ENCODE measurements around the gene ASCC1. TPM values are rescaled to one million over a fixed set of nuclear protein-coding genes. Genes with fewer than 3 reads are reported as not detected.

The ASCC1 gene
- total and polyA plus RNA-seq, 2 of the 4 experiments (the other 2 are of a cell fraction) = 15.9 to 21.0 TPM

GRCh38 chr10:72175149-72175548 lies 40.9 kb downstream of the ASCC1 start:
- ChIA-PET POLR2A (ENCODE audit: unreplicated experiment) (no interaction called here), CTCF (interaction anchor here (0.6 to 0.8 kb wide), 2 partner anchors 11 to 35 kb away, joined by 3 read pairs; no protein-coding TSS in a partner anchor)
- peak overlapping the region; percentile 50 for H2BK20ac ChIP-seq (ENCODE audit: low read depth, low read length)
- peak; percentile 61 for DNase-seq
- in situ Hi-C loops (cut with MboI; ENCODE audit: low sequenced_read_pairs) (no loop called here), intact Hi-C loops (cut with micrococcal nuclease) (loop anchor here (5.0 kb wide), 1 partner anchor 38 kb away; no protein-coding TSS in a partner anchor), dilution Hi-C loops (cut with HindIII; ENCODE audit: low sequenced_read_pairs, unreplicated experiment) (no loop called here)
- H2AK9ac ChIP-seq (replicated peaks; ENCODE audit: low read depth, low read length, poor library complexity) = no peak overlapping the region
- peaks cover 3% of the 10 kb centered on the region; the same call in 1 of the 2 replicates for H3K36me3 ChIP-seq (ENCODE audit: control insufficient read depth, insufficient read depth, low read length)
- H3K79me1 ChIP-seq (ENCODE audit: low read depth in 1 of 2, low read length in 2 of 2) = peaks cover 0 to 2% of the 10 kb centered on the region in 2 experiments; a peak in 1 of 4 replicates
- no peak overlapping the region for H3K9ac ChIP-seq (ENCODE audit: low read depth, low read length)
- no CpG with 5 or more reads among the region's 1 CpG for WGBS, 2 experiments (ENCODE audit: extremely low coverage in 2 of 2, insufficient read length in 1 of 2)
- no TSS peak for BruUV-seq (replicated peaks)
- peaks cover 9% of the 10 kb centered on the region for H3K4me1 ChIP-seq (ENCODE audit: control insufficient read depth, insufficient read depth, low read length)
- H3K9me3 ChIP-seq (ENCODE audit: control insufficient read depth, insufficient read depth, low read length) = no peaks in the 10 kb centered on the region
- peak overlapping the region; percentile 2; the same call in 1 of the 2 replicates for H3K4me2 ChIP-seq (ENCODE audit: low read depth, low read length)
- H2BK120ac ChIP-seq (ENCODE audit: low read depth, low read length) = peak overlapping the region; percentile 28
- H3K27ac ChIP-seq (ENCODE audit: insufficient read depth, low read length) = no peak overlapping the region
- no peak overlapping the region; the same call in 2 of the 3 replicates for H2BK15ac ChIP-seq (ENCODE audit: low read depth, low read length)
- peak overlapping the region; percentile 1; the same call in 1 of the 2 replicates for H3K18ac ChIP-seq (ENCODE audit: low read depth, low read length)
- peak; percentile 56 for ATAC-seq (ENCODE audit: low read depth)
- H2AFZ ChIP-seq (replicated peaks; ENCODE audit: low read length, poor library complexity) = no peak overlapping the region
- no peaks in the 10 kb centered on the region for H4K20me1 ChIP-seq (ENCODE audit: insufficient read depth, low read length)
- H3K27me3 ChIP-seq (ENCODE audit: control insufficient read depth, insufficient read depth, low read length) = no peaks in the 10 kb centered on the region
- TF ChIP-seq MAZ (IDR thresholded peaks at IDR 0.05; ENCODE audit: borderline replicate concordance, low read depth, low read length) (no peak), MAFK (IDR thresholded peaks at IDR 0.05; ENCODE audit: low read depth, low read length) (peak; percentile 39; the same call in 1 of the 2 replicates), CEBPB (IDR thresholded peaks at IDR 0.05; ENCODE audit: low read depth, low read length) (no peak), NFE2L2 (IDR thresholded peaks at IDR 0.05; ENCODE audit: low read depth, low read length) (peak; percentile 67), RCOR1 (IDR thresholded peaks at IDR 0.05; ENCODE audit: insufficient replicate concordance, low read length) (no peak), FOS (IDR thresholded peaks at IDR 0.05; ENCODE audit: low read depth, low read length) (no peak)
- TF ChIP-seq, protein P1, sequence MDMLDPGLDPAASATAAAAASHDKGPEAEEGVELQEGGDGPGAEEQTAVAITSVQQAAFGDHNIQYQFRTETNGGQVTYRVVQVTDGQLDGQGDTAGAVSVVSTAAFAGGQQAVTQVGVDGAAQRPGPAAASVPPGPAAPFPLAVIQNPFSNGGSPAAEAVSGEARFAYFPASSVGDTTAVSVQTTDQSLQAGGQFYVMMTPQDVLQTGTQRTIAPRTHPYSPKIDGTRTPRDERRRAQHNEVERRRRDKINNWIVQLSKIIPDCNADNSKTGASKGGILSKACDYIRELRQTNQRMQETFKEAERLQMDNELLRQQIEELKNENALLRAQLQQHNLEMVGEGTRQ (IDR thresholded peaks at IDR 0.05; ENCODE audit: low read depth, low read length) = no peak
- no peak overlapping the region; the same call in 1 of the 2 replicates for H3K4ac ChIP-seq (ENCODE audit: low read depth, low read length)
- peak overlapping the region; percentile 8; the same call in 1 of the 2 replicates for H4K91ac ChIP-seq (ENCODE audit: insufficient read depth, low read depth, low read length)
- no peak overlapping the region for H4K5ac ChIP-seq (ENCODE audit: low read depth, low read length)
- H2AK5ac ChIP-seq (ENCODE audit: low read depth, low read length) = no peak overlapping the region
- no peak overlapping the region for H3K23ac ChIP-seq (ENCODE audit: low read depth, low read length)
- H3K9me1 ChIP-seq (ENCODE audit: insufficient read depth, low read length) = peaks cover 5% of the 10 kb centered on the region
- peak overlapping the region; percentile 32; the same call in 1 of the 2 replicates for H3K56ac ChIP-seq (ENCODE audit: extremely low read depth, insufficient read depth, low read length)
- H3K4me3 ChIP-seq (ENCODE audit: insufficient read depth, low read depth, low read length) = no peak overlapping the region
- no peak overlapping the region for H4K8ac ChIP-seq (ENCODE audit: low read depth in 2 of 2, low read length in 2 of 2)
- peak overlapping the region; percentile 29; the same call in 1 of the 2 replicates for H3K14ac ChIP-seq (replicated peaks; ENCODE audit: low read depth, low read length)
- peak overlapping the region; percentile 31 for H2BK5ac ChIP-seq (ENCODE audit: low read depth, low read length, poor library complexity, severe bottlenecking)

All from IMR-90 (cell line).